NCI-H2107 (cell line): ENCODE measurements around the gene TP53BP2.

Experiments used
- DNase-seq: peaks from one replicate; lab custom pipeline; 2025; lab: John Stamatoyannopoulos, UW

TP53BP2 gene

DNA sequence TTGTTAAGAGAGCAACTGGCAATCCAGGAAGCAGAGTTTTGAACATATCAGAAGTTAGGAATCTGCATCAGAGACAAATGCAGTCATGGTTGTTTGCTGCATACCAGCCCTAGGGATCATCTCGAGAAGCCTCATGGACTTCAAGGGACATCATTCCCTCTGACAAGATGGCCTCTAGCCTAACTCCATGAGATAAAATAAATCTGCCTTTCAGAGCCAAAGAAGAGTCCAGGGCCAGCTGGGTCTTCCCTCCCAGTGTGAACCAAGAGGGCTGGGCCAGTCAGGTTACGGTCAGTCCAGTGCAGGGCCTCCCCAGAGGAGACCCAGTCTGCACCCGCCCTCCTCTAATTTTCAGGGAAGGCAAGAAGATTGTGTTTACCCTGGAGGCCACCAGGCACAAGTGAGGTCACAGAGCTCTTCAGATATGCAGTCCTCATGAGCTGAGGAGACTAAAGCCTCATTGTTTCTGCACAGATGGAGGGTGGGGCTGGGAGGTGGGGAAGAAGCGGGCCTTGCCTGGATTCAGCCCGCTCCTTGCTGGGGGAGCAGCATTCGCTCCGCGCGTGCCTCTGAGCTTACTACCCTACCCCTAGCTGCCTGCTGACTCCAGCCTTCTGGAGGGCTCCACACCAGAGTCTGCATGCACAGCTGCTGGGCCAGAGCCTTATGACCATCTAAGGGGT lies 80.6 kb downstream of the TP53BP2 start:
- DNase-seq = no peak

DNA sequence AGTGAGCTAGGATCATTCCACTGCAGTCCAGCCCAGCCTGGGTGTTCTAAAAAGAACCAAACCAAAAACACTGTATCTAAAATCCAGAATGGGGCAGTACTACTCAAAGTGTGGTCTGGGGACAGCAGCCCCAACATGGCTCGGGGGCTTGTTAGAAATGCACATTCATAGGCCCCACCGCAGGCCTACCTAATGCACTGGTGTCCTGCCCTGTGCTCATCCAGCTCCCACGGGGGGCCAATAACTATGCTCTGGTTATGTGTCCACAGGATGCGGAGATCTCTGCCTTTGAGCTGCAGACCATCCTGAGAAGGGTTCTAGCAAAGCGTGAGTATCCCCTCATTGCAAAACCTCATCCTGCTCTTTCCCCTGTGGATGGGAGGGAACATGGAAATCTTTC lies 81.9 kb downstream of the TP53BP2 start:
- no peak for DNase-seq

DNA sequence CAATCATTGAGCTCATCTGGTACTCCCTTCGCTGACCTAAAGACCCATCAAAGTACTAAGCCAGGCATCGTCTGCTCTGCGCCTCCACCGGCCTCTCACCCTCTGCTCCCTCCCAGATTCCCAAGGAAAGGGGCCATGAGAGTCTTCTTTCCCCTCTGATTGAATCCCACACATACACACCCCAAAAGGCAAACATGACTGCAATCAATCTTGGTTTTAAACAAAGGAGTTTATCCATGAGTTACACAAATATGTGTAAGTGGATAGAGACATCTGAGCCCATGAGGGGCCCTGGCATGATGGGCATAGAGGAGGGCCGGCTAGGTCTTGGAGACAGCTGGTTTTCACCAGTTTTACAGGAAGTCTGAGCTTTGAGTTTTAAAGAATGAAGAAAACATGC lies 82.5 kb downstream of the TP53BP2 start:
- no peak for DNase-seq

DNA sequence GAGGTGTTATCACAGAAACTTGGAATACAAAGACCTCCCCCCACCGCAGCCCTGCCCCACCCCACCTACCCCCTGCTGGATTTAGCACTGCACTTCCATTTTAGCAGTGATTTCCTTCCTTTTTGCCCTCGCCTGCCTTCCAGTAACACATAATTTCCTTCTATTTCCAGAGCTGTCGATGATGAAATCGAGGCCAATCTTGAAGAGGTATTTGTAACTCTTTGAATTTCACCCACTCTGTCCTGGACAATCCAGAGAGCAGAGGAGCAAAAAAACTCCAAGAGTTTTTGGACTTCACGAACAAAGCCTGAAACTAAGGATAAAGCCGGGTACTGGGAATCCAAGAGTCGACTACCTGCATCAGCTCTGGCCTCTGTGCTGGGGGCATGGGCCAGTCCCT lies 84.3 kb downstream of the TP53BP2 start:
- no peak for DNase-seq

DNA sequence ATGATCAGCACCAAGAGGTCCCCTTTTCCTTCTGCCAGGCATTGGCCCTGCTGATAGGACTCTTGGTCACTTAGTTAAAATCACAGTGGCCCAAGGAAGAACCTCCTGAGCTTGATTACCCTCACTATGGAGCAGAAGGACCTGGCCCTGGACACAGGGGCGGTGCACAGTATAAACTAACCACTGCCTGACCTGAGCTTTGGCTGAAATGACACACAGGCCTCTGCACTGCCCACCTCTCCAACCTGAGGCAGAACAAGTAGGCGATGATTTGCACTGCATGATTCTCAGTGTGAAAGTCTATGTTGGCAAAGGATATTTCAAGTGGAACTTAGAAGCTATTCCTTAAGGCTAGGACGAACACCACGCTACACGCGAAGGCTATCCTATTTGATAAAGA lies 84.9 kb downstream of the TP53BP2 start:
- DNase-seq = no peak

DNA sequence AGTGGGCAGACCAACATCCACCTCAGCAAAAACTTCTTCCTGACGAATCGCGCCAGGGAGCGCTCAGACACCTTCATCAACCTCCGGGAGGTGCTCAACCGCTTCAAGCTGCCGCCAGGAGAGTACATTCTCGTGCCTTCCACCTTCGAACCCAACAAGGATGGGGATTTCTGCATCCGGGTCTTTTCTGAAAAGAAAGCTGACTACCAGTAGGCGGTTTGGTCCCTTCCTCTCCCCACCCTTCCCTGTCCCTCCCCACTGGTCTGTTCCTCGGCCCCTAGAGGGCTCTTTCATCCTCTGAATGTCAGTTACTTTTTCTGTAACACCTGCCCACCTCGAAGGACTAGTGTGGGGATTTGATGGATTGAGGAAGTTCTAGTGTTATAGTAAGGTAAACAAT lies 86.5 kb downstream of the TP53BP2 start:
- DNase-seq = peak; percentile 17

DNA sequence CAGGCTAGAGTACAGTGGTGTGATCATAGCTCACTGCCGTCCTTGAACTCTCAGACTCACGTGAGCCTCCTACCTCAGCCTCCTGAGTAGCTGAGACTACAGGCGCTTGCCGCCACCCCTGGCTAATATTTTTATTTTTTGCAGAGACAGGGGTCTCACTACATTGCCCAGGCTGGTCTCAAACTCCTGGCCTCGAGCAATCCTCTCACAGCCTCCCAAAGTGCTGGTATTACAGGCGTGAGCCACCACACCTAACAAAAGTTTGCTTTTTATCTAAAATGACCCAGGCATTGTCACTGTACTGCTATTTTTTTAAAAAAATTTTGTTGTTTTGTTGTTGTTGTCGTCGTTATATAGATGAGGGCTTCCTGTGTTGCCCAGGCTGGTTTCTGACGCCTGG lies 87.0 kb downstream of the TP53BP2 start:
- DNase-seq = no peak

DNA sequence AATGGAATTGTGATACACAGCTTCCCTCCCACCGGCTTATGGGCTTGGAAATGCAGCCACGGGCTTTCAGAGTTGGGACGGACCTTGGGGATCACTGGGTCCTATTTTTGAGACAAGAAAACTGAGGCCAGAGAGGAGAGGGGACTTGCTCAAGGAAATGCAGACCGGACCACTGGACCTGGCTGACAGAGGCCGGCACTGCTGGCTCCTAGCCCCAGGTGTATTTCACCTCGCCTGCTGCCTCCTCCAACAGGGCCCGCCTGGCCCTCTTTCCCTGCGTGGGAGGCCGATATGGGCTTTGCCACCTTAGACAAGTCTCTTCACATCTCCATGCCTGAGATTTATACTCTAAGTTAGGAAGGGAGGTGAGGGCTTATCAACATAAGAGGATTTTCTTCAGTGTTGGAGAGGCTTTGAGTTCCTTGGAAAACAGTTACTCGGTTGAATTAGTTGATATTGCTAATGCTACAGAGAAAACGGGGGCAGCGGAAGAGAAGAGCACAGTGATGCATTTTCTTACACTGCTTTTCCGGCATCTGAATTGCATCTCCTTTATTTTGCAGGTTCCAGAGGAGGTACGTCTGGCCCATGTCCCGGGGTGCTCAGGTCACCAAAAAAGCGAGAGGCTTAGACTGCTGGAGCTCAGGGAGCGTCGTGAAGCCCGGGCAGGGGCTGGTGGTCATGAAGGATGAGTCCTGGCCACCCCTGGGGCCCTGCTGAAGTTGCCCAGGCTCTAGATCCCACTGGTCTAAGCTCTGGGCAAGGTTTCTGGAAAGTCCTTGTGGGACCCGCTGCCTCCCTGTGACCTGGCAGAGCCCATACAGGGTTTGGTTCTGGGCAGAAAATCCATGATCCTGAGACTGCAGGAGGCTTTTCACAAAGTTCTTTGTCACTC lies 88.7 kb downstream of the TP53BP2 start:
- DNase-seq = no peak

DNA sequence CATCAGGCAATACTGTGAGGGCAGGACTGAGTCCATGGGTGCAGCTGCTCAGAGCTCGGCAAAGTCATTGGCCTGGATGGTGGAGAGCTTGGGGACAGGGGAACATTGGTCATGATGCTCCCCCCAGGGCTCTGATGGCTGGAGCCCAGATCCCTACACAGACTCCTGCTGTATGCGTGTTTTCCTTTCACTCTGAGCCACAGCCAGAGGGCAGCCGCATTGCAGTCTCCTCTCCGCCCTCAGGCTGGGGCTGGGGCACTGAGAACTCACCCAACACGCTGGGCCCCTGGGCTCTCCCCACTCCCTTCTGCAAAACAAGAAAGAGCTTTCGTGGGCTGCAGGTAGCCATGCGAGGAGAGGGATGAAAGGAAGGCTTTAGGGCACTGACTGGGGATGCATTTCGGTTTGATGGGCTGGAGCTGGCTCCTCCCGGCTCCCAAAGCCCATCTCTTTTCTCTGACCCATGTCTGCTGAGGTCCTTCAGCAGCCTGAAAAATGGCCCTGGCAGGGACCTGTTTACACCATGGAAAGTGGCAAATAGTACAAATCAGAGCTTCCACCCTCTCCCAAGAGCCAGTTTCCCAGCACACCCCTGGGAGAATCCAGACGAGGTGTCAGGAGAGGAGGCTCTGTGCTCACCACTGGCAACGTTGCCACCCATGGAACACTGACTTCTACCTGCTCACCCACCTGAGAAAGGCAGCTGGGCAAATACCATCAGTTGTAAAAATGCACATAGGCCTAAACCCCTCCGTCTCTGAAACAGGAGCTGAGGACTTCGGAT lies 89.6 kb downstream of the TP53BP2 start:
- no peak for DNase-seq

DNA sequence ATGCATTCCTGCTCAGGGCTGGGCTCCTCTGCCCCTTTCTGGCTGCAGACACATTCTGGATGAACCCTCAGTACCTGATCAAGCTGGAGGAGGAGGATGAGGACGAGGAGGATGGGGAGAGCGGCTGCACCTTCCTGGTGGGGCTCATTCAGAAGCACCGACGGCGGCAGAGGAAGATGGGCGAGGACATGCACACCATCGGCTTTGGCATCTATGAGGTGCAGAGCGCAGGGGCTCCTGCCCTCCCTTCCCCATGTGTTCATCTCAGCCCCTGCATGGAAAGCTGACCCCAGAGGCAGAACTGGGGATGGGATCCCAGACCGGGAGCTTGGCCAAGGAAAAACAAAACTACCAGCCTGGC lies 90.3 kb downstream of the TP53BP2 start:
- DNase-seq = no peak

DNA sequence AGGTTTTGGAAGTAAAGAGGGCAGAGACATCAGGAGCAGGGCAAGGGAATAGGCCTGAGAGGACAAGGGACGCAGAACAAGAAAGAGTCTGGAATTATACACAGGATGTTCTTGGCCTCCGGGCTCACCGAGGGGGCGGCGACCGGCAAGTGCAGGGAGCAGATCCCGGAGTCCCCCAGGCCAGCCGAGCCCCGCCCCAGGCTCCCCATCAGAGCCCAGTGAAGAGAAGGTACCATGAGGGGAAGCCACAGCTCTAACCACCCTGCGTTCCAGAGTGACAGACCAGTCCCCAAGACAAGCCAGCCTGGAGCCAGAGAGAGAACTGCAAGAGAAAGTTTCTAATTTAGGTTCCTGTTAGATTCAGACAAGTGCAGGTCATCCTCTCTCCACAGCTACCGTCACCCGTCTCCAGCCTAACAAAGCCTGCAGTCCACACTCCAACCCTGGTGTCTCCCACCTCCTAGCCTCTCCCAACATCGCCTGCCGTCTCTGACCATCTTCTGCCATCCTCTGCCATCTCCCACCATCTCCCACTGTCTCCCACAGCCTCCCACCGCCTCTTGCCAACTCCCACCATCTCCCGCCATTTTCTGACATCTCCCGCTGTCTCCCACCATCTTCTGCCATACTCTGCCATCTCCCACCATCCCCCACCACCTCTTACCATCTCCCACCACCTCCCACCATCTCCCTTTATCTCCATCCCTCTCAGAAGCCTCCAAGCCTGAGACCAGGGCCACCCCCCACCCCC lies 90.9 kb downstream of the TP53BP2 start:
- no peak for DNase-seq

DNA sequence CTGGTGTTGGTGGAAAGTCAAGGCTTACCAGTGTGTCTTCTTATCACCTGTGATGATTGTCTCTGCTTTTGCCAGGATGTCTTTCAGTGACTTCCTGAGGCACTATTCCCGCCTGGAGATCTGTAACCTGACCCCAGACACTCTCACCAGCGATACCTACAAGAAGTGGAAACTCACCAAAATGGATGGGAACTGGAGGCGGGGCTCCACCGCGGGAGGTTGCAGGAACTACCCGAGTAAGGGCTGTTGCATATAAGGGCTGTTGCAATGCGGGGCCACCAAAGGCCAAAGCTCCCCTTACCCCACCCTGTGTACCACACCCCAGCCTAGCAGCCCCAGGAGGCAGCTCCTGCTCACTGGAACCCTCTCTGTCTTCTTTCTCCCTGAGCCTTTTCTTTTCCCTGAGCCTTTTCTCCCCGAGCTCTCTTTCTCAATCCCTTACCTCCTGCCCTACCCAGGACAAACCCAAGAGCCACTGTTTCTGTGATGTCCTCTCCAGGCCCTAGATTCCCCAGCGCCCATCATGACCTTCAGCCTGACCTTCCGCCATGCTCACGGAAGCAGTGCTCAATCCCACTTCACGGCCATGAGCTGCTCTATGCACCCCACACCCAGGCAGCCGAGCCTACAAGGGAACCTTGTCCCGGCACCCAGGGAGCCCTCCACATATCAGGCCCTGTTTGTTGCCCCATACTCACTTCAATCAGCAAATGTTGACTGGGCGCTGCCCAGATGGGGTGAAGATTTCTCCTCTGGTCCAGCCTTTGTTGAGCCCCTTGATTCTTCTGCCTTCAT lies 92.8 kb downstream of the TP53BP2 start:
- peak; percentile 28 for DNase-seq

DNA sequence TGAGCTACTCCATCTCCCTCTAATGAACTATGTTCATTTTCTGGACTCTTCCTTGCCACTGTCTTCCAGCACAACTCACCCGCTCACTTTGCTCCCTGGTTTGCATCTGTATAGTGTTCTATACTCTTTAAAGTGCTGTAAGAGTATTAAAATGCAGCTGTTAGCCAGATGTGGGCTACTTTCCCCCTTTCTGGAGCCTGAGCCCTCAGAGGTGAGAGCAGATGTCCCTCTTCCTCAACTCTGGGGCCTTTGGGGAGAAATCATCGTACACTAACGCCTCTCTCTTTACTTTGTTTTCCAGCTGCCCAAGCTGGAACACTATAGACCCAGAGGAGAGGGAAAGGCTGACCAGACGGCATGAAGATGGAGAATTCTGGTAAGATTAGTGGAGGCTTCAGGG lies 94.1 kb downstream of the TP53BP2 start:
- no peak for DNase-seq

DNA sequence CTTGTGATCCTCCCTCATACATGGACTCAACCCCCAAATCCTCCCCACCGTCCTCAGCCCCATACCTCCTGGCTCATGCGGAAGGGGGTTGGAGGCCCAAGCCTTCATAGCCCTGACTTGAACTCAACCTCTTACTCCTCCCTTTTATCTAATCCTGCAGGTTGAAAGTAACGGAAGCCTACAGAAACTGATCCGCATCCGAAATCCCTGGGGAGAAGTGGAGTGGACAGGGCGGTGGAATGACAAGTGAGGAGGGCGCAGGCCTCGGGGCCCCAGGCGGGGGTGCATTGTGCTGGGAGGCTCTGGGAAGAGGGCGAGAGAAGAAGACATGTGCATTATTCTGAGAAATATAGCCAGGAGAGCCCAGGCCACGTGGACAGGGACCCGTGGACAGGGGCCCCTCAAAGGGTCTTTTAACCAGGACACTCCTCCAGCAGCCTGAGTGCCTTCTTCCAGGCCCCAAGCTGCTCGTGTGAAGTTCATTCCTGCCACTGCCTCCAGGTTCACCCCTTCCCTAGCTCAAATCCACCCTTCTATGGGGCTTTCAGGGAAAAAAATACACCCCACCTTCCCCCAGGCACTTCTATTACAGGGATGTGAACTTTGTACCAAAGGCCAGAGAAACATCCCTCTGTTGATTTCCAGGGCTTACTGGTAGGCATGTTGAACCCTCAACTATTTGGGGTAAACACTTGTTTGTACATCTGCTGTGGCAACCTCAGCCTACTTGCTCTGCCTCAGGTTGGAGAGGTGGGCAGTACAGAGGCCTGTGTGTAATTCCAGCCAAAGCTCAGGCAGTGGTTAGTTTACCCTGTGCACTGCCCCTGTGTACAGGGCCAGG lies 94.8 kb downstream of the TP53BP2 start:
- no peak for DNase-seq

DNA sequence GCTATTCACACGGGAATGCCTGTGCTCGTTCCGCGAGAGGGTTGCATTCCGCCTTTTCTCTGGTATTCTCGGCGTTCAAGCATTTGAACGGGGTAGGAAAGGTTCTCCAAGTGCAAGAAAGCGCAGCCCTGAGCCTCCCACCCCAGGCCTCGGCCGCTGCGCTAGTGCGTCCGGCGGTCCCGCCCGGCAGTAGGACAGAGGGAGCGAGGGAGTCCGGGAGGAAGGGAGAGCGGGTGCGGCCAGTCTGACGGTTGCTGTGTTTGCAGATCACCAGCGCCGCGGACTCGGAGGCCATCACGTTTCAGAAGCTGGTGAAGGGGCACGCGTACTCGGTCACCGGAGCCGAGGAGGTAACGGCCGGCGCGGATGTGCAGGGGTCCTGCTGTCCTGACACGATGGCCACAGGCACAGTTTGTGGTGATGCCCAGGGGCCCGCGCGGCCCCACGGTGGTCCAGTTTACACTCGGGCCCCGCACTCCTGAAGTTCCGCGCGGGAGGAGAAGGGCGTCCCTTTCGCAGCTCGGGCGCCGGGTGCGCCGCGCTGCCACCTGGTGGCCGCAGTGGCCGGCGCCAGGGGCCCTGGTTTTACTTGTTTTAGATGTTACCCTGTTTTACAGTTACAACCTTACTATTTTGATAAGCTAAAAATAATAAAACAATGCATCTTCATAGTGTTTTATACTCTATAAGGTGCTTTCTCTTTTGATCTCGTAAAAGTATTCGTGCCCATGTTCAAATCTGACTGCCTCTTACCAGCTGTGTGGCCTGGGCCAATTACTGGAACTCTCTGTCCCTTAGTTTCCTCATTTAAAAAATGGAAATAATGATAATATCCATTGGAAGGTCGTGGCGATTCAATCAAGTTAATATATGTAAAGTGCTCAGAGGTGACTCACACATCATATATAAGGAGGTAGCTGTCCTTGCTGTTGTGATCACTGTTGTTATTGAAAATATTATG lies 96.7 kb downstream of the TP53BP2 start:
- no peak for DNase-seq

DNA sequence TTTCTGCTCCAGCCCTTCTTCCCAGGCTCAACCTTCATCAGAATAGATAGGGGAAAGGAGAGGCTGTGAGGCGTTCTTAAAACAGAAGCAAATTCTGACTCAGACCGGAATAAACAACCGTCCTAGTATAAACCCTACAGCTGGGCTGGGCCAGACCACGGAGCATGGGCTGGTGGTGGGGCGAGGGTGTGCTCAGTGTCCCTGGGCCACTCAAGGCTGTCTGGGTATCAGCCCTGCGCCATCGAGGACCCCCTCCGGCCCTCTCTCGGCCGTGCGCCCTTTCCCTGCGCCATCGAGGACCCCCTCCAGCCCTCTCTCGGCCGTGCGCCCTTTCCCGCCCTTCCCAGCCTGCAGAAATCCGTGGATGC lies 97.4 kb downstream of the TP53BP2 start:
- no peak for DNase-seq

DNA sequence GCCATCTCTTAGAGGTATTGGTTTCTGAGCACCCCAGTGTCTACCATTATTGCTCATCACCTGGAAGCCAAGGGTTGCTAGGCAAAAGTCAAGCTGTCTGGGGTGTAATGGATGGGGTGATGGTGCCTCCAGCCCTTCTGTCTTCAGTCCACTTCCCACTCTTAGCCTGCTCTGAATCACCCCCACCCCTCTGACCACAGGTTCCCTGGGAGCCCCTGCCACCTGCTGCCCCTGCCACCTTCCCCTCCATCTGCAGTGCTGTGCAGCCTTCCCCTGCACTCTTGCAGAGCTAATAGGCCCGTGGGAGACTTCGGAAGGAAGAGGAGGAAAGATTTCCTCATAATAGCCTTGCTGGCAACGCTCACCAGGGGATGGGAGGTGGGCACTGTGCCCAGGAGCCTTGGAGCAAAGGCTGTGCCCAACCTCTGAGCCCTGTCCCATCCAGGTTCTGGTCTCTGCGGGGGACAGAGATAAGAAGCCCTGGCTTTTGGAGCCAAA lies 97.9 kb downstream of the TP53BP2 start:
- DNase-seq = no peak

DNA sequence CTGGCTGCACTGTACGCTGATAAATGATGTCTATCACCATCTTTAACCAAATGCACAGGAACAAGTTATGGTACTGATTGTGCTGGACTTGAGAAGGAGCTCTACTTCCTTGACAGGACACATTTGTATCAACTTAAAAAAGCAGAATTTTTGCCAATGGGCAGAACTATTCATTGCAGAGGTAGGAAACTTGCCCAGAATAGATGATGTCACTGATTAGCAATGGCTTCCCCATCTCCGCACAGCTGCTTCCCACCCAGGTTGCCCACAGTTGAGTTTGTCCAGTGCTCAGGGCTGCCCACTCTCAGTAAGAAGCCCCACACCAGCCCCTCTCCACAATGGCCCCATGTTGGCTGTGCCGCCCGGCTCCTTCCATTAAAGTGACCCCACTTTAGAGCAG lies 100.0 kb downstream of the TP53BP2 start:
- DNase-seq = no peak
